SJSA1 (cell line): ENCODE results near the gene EID3. TPM values are rescaled to one million over a fixed set of nuclear protein-coding genes. Genes with fewer than 3 reads are reported as not detected.
A peak's percentile ranks its signal among the peaks of the same experiment; 100 is the strongest.
"Not testable (repeated sequence)": the region's sequence is repeated elsewhere in the genome, so short reads cannot be mapped to it uniquely, and the experiment has no call there.

Experiments used
- DNase-seq, 2 experiments: peaks; one replicate each; pipeline ENCODE4 v3.0.0-alpha.2; 2015 to 2020; ENCODE audit warnings: low spot score in 2 of 2, low read depth in 1 of 2
- H3K27ac ChIP-seq: fragments of 250-450 bp; sonication (Bioruptor Pico); 2 replicates; pipeline ENCODE4 v1.5.1; 2020; ENCODE audit warnings: mild to moderate bottlenecking, moderate library complexity
- H3K27me3 ChIP-seq: fragments of 250-450 bp; sonication (Bioruptor Pico); replicated peaks from 2 replicates; pipeline ENCODE4 v1.5.1; 2020; ENCODE audit warnings: mild to moderate bottlenecking, moderate library complexity
- H3K36me3 ChIP-seq: fragments of 250-450 bp; sonication (Bioruptor Pico); 2 replicates; pipeline ENCODE4 v1.5.1; 2020; ENCODE audit warnings: mild to moderate bottlenecking
- H3K4me1 ChIP-seq: fragments of 250-450 bp; sonication (Bioruptor Pico); replicated peaks from 2 replicates; pipeline ENCODE4 v1.6.1; 2021; ENCODE audit warnings: mild to moderate bottlenecking
- H3K4me3 ChIP-seq: fragments of 250-450 bp; sonication (Bioruptor Pico); 2 replicates; pipeline ENCODE4 v1.5.1; 2020; ENCODE audit warnings: mild to moderate bottlenecking
- H3K9me3 ChIP-seq: fragments of 250-450 bp; sonication (Bioruptor Pico); replicated peaks from 2 replicates; pipeline ENCODE4 v1.5.1; 2020; ENCODE audit warnings: mild to moderate bottlenecking
- total RNA-seq: library from RNA; depleted of rRNA; stranded (reverse); fragments of >200 nt; shearing (Covaris generic); gene quantifications from 2 replicates; pipeline ENCODE4 v1.2.3, GENCODE V29; 2014; rRNA removed

EID3 gene
- 2.1 and 4.8 TPM in 2 replicates for total RNA-seq

GRCh38 chr12:104303538-104304151 is at the start of gene EID3:
Gene EID3 (plus strand): TSS chr12:104303739. CDS start chr12:104303935, 196 bp downstream.
- H3K4me1 ChIP-seq = peaks cover 3% of the 10 kb centered on the region; the same call in 1 of the 2 replicates
- H3K9me3 ChIP-seq = no peaks in the 10 kb centered on the region
- no peaks in the 10 kb centered on the region for H3K27me3 ChIP-seq
- H3K36me3 ChIP-seq = peaks cover 83% of the 10 kb centered on the region
- no peak within 1 kb of the TSS for H3K27ac ChIP-seq
- no peak for DNase-seq
- H3K4me3 ChIP-seq = no peak within 1 kb of the TSS

GRCh38 chr12:104257913-104258472 is 45.5 kb upstream of the EID3 start:
- Histone ChIP-seq H3K4me1 (peaks cover 10% of the 10 kb centered on the region), H3K27me3 (no peaks in the 10 kb centered on the region), H3K4me3 (no peak overlapping the region), H3K27ac (no peak overlapping the region), H3K36me3 (no peaks in the 10 kb centered on the region), H3K9me3 (no peaks in the 10 kb centered on the region)
- no peak for DNase-seq

GRCh38 chr12:104258476-104259067 is 45.0 kb upstream of the EID3 start:
- peaks cover 11% of the 10 kb centered on the region for H3K4me1 ChIP-seq
- no peaks in the 10 kb centered on the region for H3K27me3 ChIP-seq
- no peak overlapping the region for H3K27ac ChIP-seq
- no peaks in the 10 kb centered on the region for H3K36me3 ChIP-seq
- H3K4me3 ChIP-seq = no peak overlapping the region
- no peaks in the 10 kb centered on the region for H3K9me3 ChIP-seq
- DNase-seq = no peak

- no peaks in the 10 kb centered on the region for H3K36me3 ChIP-seq
- no peak overlapping the region for H3K27ac ChIP-seq
- H3K4me1 ChIP-seq = peaks cover 11% of the 10 kb centered on the region
Measured at GRCh38 chr12:104263026-104263425, 40.5 kb upstream of the EID3 start.

GRCh38 chr12:104263580-104264358 is 39.8 kb upstream of the EID3 start:
- Histone ChIP-seq H3K36me3 (no peaks in the 10 kb centered on the region), H3K27me3 (no peaks in the 10 kb centered on the region), H3K4me3 (no peak overlapping the region), H3K4me1 (0 out of 2 replicates have a peak, but pooled peaks cover 6% of the 10 kb centered on the region), H3K9me3 (no peaks in the 10 kb centered on the region), H3K27ac (no peak overlapping the region)
- DNase-seq = no peak

More at GRCh38 chr12:104263026-104263425, 40.5 kb upstream of the EID3 start:
- H3K4me3 ChIP-seq = no peak overlapping the region
- no peaks in the 10 kb centered on the region for H3K27me3 ChIP-seq
- DNase-seq = no peak
- H3K9me3 ChIP-seq = no peaks in the 10 kb centered on the region

- not testable (repeated sequence) for H3K4me3 ChIP-seq, DNase-seq, H3K9me3 ChIP-seq, H3K4me1 ChIP-seq, H3K27ac ChIP-seq, H3K36me3 ChIP-seq, H3K27me3 ChIP-seq
Measured at GRCh38 chr12:104265436-104265835, 38.1 kb upstream of the EID3 start.

GRCh38 chr12:104272938-104273337 is 30.6 kb upstream of the EID3 start:
- Histone ChIP-seq H3K9me3 (no peaks in the 10 kb centered on the region), H3K27ac (no peak overlapping the region), H3K36me3 (peaks cover 11% of the 10 kb centered on the region), H3K4me1 (peaks cover 25% of the 10 kb centered on the region), H3K4me3 (no peak overlapping the region), H3K27me3 (no peaks in the 10 kb centered on the region)
- DNase-seq = no peak

- peaks cover 30% of the 10 kb centered on the region for H3K4me1 ChIP-seq
- H3K27ac ChIP-seq = no peak overlapping the region
- H3K36me3 ChIP-seq = peaks cover 11% of the 10 kb centered on the region
- H3K27me3 ChIP-seq = no peaks in the 10 kb centered on the region
- DNase-seq = no peak
- H3K4me3 ChIP-seq = no peak overlapping the region
- H3K9me3 ChIP-seq = no peaks in the 10 kb centered on the region
Measured at GRCh38 chr12:104273503-104273902, 30.0 kb upstream of the EID3 start.

- Histone ChIP-seq H3K27ac (no peak overlapping the region), H3K4me1 (peaks cover 43% of the 10 kb centered on the region), H3K9me3 (no peaks in the 10 kb centered on the region), H3K36me3 (peaks cover 11% of the 10 kb centered on the region), H3K4me3 (no peak overlapping the region), H3K27me3 (no peaks in the 10 kb centered on the region)
- no peak for DNase-seq
Measured at GRCh38 chr12:104274811-104275210, 28.7 kb upstream of the EID3 start.

- no peaks in the 10 kb centered on the region for H3K27me3 ChIP-seq
- H3K4me3 ChIP-seq = no peak overlapping the region
- DNase-seq = no peak
- H3K36me3 ChIP-seq = peaks cover 7% of the 10 kb centered on the region
- no peaks in the 10 kb centered on the region for H3K9me3 ChIP-seq
- H3K27ac ChIP-seq = peak overlapping the region; percentile 88
- H3K4me1 ChIP-seq = peaks cover 51% of the 10 kb centered on the region
Measured at GRCh38 chr12:104275689-104276088, 27.9 kb upstream of the EID3 start.

GRCh38 chr12:104276273-104277131 is 27.0 kb upstream of the EID3 start:
- Histone ChIP-seq H3K27me3 (no peaks in the 10 kb centered on the region), H3K36me3 (peaks cover 7% of the 10 kb centered on the region), H3K27ac (peak overlapping the region; percentile 88), H3K4me1 (peaks cover 58% of the 10 kb centered on the region), H3K4me3 (no peak overlapping the region), H3K9me3 (no peaks in the 10 kb centered on the region)
- DNase-seq = peak in 1 of 2 experiments; percentile 34

GRCh38 chr12:104279164-104279563 is 24.4 kb upstream of the EID3 start:
- peaks cover 68% of the 10 kb centered on the region for H3K4me1 ChIP-seq
- no peak overlapping the region for H3K4me3 ChIP-seq
- peak overlapping the region; percentile 92 for H3K27ac ChIP-seq
- peaks cover 4% of the 10 kb centered on the region; the same call in 1 of the 2 replicates for H3K36me3 ChIP-seq
- no peaks in the 10 kb centered on the region for H3K9me3 ChIP-seq
- H3K27me3 ChIP-seq = no peaks in the 10 kb centered on the region
- no peak for DNase-seq

- H3K4me3 ChIP-seq = peak overlapping the region; percentile 10
Measured at GRCh38 chr12:104280111-104280510, 23.4 kb upstream of the EID3 start.

More at GRCh38 chr12:104280111-104280510, 23.4 kb upstream of the EID3 start:
- Histone ChIP-seq H3K36me3 (peaks cover 4% of the 10 kb centered on the region; the same call in 1 of the 2 replicates), H3K27ac (peak overlapping the region; percentile 92), H3K27me3 (no peaks in the 10 kb centered on the region), H3K4me1 (peaks cover 68% of the 10 kb centered on the region), H3K9me3 (no peaks in the 10 kb centered on the region)
- DNase-seq = no peak
